Inflammatory macrophage treated with lipopolysaccharide for 4 hours (primary cell): ENCODE results near the gene FGF12.

Experiments used
- DNase-seq: peaks from one replicate; pipeline ENCODE4 v3.0.0-alpha.2; 2020

Gene FGF12

DNA sequence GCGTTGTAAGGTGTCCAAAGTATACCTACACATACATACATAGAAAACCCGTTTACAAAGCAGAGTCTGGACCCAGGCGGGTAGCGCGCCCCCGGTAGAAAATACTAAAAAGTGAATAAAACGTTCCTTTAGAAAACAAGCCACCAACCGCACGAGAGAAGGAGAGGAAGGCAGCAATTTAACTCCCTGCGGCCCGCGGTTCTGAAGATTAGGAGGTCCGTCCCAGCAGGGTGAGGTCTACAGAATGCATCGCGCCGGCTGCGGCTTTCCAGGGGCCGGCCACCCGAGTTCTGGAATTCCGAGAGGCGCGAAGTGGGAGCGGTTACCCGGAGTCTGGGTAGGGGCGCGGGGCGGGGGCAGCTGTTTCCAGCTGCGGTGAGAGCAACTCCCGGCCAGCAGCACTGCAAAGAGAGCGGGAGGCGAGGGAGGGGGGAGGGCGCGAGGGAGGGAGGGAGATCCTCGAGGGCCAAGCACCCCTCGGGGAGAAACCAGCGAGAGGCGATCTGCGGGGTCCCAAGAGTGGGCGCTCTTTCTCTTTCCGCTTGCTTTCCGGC is 318.6 kb downstream of the FGF12 start:
- DNase-seq: no peak

DNA sequence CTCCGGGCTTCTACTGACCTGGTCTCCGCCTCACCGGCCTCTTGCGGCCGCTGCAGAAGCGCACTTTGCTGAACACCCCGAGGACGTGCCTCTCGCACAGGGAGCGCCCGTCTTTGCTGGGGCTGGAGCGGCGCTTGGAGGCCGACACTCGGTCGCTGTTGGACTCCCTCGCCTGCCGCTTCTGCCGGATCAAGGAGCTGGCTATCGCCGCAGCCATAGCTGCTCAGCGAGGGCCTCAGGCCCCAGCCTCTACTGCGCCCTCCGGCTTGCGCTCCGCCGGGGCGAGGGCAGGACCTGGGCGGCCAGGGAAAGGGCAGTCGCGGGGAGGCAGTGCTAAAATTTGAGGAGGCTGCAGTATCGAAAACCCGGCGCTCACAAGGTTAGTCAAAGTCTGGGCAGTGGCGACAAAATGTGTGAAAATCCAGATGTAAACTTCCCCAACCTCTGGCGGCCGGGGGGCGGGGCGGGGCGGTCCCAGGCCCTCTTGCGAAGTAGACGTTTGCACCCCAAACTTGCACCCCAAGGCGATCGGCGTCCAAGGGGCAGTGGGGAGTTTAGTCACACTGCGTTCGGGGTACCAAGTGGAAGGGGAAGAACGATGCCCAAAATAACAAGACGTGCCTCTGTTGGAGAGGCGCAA is 319.2 kb downstream of the FGF12 start:
- DNase-seq: no peak

DNA sequence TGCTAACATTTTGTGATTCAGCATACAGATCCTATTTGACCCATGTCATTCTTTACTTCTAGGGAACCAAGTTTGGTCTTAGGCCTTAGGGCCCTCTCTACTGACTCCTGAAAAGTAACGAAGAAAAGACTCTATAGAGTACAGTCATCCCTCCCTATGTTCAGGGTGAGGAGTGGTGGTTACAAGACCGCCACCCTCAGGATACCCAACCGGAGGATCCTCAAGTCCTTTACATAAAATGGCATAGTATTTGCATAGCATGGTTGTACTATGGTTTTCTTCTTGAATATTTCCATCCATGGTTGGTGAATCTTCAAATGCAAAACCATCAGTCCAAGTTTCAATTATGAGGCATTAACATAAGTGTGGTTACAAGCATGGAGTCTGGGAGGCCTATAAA is 327.6 kb downstream of the FGF12 start:
- no peak for DNase-seq

- no peak for DNase-seq
Measured at GRCh38 chr3:192397012-192397411, 330.3 kb downstream of the FGF12 start.

DNA sequence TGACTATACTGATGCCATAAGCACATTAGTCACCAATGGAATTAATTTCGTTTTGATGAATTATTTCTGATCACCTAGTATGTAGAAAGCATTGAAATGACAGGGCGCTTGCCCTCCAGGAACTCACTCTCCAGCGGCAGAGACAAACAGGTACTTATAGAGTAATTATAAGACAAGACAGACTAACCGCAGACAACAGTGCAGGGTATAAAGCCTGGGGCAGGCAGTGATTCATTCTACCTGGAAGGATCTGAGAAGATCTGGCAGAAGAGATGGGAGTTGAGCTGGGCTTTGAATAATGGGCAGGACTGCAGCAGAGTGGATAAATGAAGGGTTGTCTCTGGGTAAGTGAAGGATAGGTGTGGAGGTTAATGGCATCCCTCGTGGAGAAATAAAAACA is 331.8 kb downstream of the FGF12 start:
- DNase-seq: no peak

DNA sequence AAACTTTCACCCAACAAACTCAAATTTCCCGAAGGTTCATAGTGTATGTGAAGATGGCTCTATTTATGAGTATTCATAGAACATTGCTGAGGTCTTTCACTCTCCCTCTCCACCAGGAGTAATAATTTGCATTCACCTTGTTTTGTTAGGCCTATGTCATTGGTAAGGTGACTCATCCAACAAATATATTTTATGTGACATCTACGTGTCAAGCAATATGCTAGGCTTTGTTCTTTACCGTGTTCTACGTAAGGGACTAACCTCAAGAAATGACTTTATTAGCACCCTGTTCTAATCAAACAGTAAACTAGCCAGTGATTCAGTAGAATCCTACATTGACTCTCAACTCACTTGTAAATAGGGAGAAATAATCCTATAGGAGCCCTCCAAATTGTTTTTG is 334.4 kb downstream of the FGF12 start:
- DNase-seq: no peak

DNA sequence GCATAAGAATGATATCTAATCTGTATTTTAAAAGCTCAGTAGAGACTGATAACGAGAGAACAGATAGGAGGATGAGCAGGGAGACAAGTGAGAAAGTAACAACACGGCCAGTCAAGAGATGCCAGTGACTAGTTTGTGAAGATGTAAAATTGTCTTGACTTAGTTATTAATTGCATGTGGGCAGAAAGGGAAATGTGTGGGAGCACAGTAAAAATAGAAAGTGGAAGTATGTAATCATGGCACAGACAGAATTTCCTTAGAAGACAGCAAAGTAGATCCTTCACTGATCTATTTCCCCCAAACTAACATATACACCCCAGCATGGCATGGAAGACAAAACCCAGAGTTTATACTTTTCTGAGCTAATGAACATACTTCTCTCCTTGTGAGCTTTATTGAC is 344.5 kb downstream of the FGF12 start:
- peak; percentile 53 for DNase-seq

DNA sequence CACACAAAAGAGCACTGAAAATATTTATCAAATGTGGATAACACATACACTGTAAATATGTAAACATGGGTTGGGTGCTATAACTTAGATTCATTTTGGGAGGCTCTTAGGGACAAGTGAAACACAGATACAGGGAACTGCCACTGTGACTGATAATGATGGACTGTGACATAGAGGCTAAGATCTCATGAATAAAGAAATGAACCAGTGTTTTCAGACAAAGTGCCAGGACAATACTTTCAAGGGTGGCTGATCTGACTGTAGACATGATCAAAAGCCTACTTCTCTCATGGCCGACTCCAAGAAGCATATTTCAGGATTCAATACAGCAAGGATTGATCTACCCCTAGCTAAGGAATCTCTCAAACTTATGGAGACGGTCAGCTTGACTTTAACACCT is 353.8 kb downstream of the FGF12 start:
- no peak for DNase-seq

DNA sequence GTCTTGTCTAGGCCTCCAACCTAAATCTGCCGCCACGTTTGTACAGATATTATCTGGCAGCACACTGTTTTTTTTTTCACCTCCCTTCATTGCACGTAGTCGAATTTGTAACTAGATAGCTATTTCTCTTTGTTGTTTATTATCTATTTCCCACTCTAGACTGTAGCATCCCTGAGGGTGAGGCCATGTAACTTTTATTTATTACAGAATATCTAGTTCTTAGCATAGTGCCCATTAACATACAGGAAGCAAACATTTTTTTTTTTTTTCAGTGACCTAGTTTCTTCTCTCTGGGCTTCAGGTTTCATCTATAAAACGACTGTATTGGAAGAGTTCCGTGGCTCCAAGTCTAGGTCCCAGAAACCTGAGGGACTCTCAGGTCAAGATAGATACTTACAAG is 354.3 kb downstream of the FGF12 start:
- no peak for DNase-seq

GRCh38 chr3:192372616-192373015 is 354.7 kb downstream of the FGF12 start:
- no peak for DNase-seq

DNA sequence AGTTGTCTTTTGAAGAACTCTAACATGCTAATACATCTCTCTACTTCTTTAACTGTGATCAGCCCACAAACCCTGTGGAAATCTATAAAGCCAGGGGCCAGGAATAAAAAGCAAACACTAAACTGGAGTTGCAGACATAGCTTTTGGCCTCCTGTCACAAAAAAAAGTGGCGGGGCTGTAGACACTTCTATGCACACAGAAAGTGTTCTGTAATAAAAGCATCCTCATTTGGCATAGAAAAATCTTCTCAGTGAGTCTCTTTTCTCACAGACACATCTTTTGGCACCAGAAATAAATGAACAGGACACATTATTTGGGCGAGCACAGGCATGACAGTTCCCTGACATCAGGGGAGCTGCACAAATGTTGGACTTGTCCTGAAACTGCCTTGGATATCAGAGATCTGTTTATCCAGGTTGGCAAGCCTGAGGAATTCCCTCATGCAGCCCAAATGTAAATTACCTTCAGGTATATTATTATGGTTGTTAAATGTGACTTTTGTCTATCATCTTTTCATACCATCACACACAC is 355.4 kb downstream of the FGF12 start:
- DNase-seq: no peak

DNA sequence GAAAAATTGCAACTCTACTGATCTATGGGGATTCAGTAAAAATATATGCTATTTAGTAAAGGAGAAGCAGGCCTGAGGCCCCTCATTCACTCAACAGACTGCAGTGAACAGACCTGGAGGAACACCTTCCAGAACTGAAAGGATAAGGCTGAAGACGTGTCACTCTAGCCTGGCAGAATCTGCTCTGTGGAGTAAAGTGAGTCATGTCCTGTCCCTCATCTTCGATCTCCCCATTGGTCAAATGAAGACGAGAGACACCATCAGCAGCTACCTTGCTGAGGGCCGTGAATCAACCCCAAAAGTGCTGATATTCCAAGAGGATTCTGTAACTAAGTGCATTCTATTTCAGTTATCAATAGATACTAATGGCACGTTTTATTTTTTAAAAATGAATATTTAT is 359.7 kb downstream of the FGF12 start:
- no peak for DNase-seq

DNA sequence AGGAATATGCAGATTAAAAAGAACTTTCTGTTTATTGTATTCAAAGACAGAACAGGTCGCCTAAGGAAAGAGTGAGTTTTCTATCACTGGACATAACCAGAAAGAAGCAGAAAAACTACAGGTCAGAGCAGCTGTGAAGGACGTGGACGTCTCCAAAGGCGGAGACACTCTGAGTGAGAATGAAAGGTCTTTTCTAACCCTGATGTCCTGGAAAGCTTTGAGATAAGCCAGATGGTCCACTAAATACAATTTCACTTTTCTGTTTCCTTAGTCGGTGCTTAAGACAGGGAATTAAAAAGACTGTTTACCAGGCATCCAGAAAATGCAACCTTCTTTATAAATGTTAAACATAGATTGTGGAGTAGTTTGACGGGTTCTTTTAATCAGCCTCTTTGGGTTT is 360.4 kb downstream of the FGF12 start:
- no peak for DNase-seq

- no peak for DNase-seq
Measured at GRCh38 chr3:192365571-192365970, 361.8 kb downstream of the FGF12 start.

GRCh38 chr3:192364316-192364715 is 363.0 kb downstream of the FGF12 start:
- no peak for DNase-seq

DNA sequence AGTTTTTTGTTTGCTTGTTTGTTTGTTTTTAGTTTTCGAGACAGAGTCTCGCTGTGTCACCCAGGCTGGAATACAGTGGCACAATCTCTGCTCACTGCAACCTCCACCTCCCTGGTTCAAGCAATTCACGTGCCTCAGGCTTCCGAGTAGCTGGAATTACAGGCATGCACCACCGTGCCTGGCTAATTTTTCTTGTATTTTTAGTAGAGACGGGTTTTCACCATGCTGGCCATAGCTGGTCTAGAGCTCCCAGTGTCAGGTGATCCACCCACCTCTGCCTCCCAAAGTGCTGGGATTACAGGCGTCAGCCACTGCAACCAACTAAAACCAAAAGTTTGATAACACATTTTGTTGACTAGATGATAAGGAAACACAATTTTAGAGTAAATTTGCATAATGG is 372.7 kb downstream of the FGF12 start:
- no peak for DNase-seq

GRCh38 chr3:192352142-192352541 is 375.2 kb downstream of the FGF12 start:
- DNase-seq: no peak

GRCh38 chr3:192351441-192351840 is 375.9 kb downstream of the FGF12 start:
- no peak for DNase-seq

DNA sequence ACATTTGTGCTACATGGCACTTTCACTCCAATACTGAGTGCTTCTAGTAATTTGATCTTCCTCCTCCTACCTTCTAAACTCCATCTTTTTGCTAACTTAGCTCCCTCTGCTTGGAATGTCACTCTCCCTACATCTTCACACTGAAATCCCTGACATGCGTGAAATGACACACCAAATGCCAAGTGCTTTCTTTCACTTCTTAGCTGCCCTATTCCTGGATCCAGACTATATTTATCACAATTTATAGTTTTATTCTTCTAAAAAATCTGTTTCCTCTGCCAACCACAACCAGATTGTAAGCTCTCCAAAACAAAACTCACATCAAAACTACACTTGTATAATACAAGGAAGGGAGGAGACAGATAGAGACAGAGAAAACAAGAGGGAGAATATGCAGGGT is 387.3 kb downstream of the FGF12 start:
- DNase-seq: no peak

- no peak for DNase-seq
Measured at GRCh38 chr3:192339214-192339613, 388.1 kb downstream of the FGF12 start.

GRCh38 chr3:192336286-192336685 is 391.1 kb downstream of the FGF12 start:
- no peak for DNase-seq

- DNase-seq: no peak
Measured at GRCh38 chr3:192332386-192333291, 394.7 kb downstream of the FGF12 start.

GRCh38 chr3:192331749-192332385 is 395.5 kb downstream of the FGF12 start:
- DNase-seq: no peak
